ENCODE measurements around the gene PCBD2.
"Not testable (repeated sequence)": the region's sequence is repeated elsewhere in the genome, so short reads cannot be mapped to it uniquely, and the experiment has no call there.

DNA sequence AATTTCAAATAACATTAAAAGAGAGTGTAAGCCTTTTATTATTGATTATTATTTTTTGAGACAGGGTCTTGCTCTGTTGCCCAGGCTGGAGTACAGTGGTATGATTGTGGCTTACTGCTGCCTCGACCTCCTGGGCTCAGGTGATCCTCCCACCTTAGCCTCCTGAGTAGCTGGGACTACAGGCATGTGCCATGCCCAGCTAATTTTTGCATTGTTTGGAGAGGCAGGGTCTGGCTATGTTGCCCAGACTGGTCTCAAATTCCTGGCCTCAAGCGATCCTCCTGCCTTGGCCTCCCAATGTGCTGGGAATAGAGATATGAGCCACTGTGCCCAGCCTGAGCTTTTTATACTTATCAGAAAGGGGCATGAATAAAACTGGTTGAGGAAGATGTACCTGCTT is 5.8 kb downstream of the PCBD2 start:
- not testable (repeated sequence) for TF ChIP-seq CTCF (IDR thresholded peaks at IDR 0.05); BHLHE40 (IDR thresholded peaks at IDR 0.05; ENCODE audit: low read depth, low read length); RAD21 (conservative IDR thresholded peaks at IDR 0.05 in 1 of 2, IDR thresholded peaks at IDR 0.05 in 1 of 2); KDM5A (IDR thresholded peaks at IDR 0.05); POLR2A (IDR thresholded peaks at IDR 0.05; ENCODE audit: low read length); RCOR1 (IDR thresholded peaks at IDR 0.05; ENCODE audit: low read depth, low read length); MYC (IDR thresholded peaks at IDR 0.05; ENCODE audit: borderline replicate concordance, low read length); JUN (IDR thresholded peaks at IDR 0.05); CBX2 (IDR thresholded peaks at IDR 0.05; ENCODE audit: borderline replicate concordance, low read depth); EP300 (IDR thresholded peaks at IDR 0.05); CEBPB (IDR thresholded peaks at IDR 0.05); SMC3 (IDR thresholded peaks at IDR 0.05)
- TF ChIP-seq, protein P1, sequence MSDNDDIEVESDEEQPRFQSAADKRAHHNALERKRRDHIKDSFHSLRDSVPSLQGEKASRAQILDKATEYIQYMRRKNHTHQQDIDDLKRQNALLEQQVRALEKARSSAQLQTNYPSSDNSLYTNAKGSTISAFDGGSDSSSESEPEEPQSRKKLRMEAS (IDR thresholded peaks at IDR 0.05) = not testable (repeated sequence)
- TF ChIP-seq, protein P2, sequence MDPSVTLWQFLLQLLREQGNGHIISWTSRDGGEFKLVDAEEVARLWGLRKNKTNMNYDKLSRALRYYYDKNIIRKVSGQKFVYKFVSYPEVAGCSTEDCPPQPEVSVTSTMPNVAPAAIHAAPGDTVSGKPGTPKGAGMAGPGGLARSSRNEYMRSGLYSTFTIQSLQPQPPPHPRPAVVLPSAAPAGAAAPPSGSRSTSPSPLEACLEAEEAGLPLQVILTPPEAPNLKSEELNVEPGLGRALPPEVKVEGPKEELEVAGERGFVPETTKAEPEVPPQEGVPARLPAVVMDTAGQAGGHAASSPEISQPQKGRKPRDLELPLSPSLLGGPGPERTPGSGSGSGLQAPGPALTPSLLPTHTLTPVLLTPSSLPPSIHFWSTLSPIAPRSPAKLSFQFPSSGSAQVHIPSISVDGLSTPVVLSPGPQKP (IDR thresholded peaks at IDR 0.05; ENCODE audit: low read depth, low read length) = not testable (repeated sequence)

Data from A549 (cell line).